DOHH2 (cell line): ENCODE results near the gene CHIC2.

Experiments used
- H3F3A ChIP-seq: fragments of 200-600 bp; sonication (generic), shearing (Covaris generic); 2 replicates; pipeline ENCODE4 v1.6.0; 2016; ENCODE audit warnings: antibody characterized with exemption, mild to moderate bottlenecking; ENCODE audit not compliant: control insufficient read depth, insufficient read depth
- H3K27ac ChIP-seq: fragments of 200-600 bp; sonication (generic); 2 replicates; pipeline ENCODE4 v1.5.1; 2014; ENCODE audit warnings: low read depth, mild to moderate bottlenecking, low read length, moderate library complexity
- H3K27me3 ChIP-seq: fragments of 200-600 bp; sonication (generic); 2 replicates; pipeline ENCODE4 v1.6.1; 2014; ENCODE audit warnings: mild to moderate bottlenecking, low read length, mixed read lengths; ENCODE audit not compliant: control insufficient read depth
- H3K36me3 ChIP-seq: fragments of 200-600 bp; sonication (generic); 2 replicates; pipeline ENCODE4 v1.6.1; 2014; ENCODE audit warnings: mild to moderate bottlenecking, low read length, moderate library complexity, mixed read lengths; ENCODE audit not compliant: control insufficient read depth
- H3K4me1 ChIP-seq: fragments of 200-600 bp; sonication (generic); 2 replicates; pipeline ENCODE4 v1.6.1; 2014; ENCODE audit warnings: mild to moderate bottlenecking, low read length, mixed read lengths; ENCODE audit not compliant: control insufficient read depth
- H3K4me2 ChIP-seq: fragments of 200-600 bp; sonication (generic); 2 replicates; pipeline ENCODE4 v1.6.0; 2014; ENCODE audit warnings: mild to moderate bottlenecking, low read length, moderate library complexity
- H3K4me3 ChIP-seq: fragments of 200-600 bp; sonication (generic); 2 replicates; pipeline ENCODE4 v1.5.1; 2014; ENCODE audit warnings: mild to moderate bottlenecking, low read length, mixed read lengths
- H3K79me2 ChIP-seq: fragments of 200-600 bp; sonication (generic); 2 replicates; pipeline ENCODE4 v1.6.1; 2014; ENCODE audit warnings: mild to moderate bottlenecking, low read length, mixed read lengths; ENCODE audit not compliant: control insufficient read depth
- H3K9me2 ChIP-seq: fragments of 200-600 bp; sonication (generic); replicated peaks from 2 replicates; pipeline ENCODE4 v1.6.1; 2014; ENCODE audit warnings: mild to moderate bottlenecking, low read length, mixed read lengths; ENCODE audit not compliant: control insufficient read depth
- H3K9me3 ChIP-seq: fragments of 200-600 bp; sonication (generic); 2 replicates; pipeline ENCODE4 v1.6.1; 2014; ENCODE audit warnings: antibody characterized with exemption, low read length, mixed read lengths; ENCODE audit not compliant: control insufficient read depth, insufficient read depth
- H4K20me1 ChIP-seq: fragments of 200-600 bp; sonication (generic); 2 replicates; pipeline ENCODE4 v1.6.0; 2014; ENCODE audit warnings: low read depth, mild to moderate bottlenecking, antibody characterized with exemption, low read length, moderate library complexity; ENCODE audit not compliant: control insufficient read depth, insufficient read depth
- EZH2phosphoT487 ChIP-seq: fragments of 200-600 bp; sonication (generic); IDR thresholded peaks from 2 replicates; pipeline ENCODE4 v1.6.1; 2017; ENCODE audit warnings: borderline replicate concordance, mild to moderate bottlenecking, antibody characterized with exemption, low read length, moderate library complexity, mixed read lengths
- TF ChIP-seq, protein P1 (sequence below): fragments of 200-600 bp; sonication (generic); IDR thresholded peaks from one replicate; pipeline ENCODE4 v1.5.1; 2014; ENCODE audit warnings: antibody characterized with exemption, mild to moderate bottlenecking, low read depth, low read length; ENCODE audit not compliant: poor library complexity, severe bottlenecking

The CHIC2 gene

DNA sequence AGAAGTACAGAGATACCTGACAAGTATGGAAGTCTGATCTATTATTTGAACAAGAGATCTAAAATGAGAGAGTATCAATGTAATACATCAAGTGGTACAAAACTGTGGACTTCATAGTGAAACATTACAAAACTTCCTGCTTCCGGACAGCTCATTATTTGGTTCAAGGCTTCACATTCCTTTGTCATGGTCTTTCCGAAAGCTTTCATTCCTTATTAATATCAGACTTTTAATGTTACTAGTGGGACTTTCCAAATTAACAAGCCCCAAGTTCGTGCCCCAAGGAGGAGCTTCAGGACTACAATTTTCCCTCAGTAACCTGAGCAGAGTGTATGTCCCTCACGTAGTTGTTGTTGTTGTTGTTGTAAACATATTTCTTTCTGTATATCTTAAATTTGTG is 1.2 kb downstream of the CHIC2 start:
- Histone ChIP-seq H3K4me3 (peak overlapping the region; percentile 84), H3K9me2 (no peaks in the 10 kb centered on the region), H3K36me3 (peaks cover 34% of the 10 kb centered on the region), H3K9me3 (no peaks in the 10 kb centered on the region), H4K20me1 (peaks cover 12% of the 10 kb centered on the region; the same call in 1 of the 2 replicates), H3K27me3 (no peaks in the 10 kb centered on the region), H3F3A (0 out of 2 replicates have a peak, but pooled peaks cover 2% of the 10 kb centered on the region), H3K4me1 (peaks cover 48% of the 10 kb centered on the region), H3K4me2 (peak overlapping the region; percentile 79), H3K27ac (peak overlapping the region; percentile 74), H3K79me2 (peaks cover 61% of the 10 kb centered on the region)
- TF ChIP-seq EZH2phosphoT487, result no peak
- TF ChIP-seq, protein P1, sequence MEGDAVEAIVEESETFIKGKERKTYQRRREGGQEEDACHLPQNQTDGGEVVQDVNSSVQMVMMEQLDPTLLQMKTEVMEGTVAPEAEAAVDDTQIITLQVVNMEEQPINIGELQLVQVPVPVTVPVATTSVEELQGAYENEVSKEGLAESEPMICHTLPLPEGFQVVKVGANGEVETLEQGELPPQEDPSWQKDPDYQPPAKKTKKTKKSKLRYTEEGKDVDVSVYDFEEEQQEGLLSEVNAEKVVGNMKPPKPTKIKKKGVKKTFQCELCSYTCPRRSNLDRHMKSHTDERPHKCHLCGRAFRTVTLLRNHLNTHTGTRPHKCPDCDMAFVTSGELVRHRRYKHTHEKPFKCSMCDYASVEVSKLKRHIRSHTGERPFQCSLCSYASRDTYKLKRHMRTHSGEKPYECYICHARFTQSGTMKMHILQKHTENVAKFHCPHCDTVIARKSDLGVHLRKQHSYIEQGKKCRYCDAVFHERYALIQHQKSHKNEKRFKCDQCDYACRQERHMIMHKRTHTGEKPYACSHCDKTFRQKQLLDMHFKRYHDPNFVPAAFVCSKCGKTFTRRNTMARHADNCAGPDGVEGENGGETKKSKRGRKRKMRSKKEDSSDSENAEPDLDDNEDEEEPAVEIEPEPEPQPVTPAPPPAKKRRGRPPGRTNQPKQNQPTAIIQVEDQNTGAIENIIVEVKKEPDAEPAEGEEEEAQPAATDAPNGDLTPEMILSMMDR, result no peak

GRCh38 chr4:54062392-54062791 is 2.0 kb downstream of the CHIC2 start:
- Histone ChIP-seq H3K4me2 (peak overlapping the region; percentile 79), H3F3A (0 out of 2 replicates have a peak, but pooled peaks cover 2% of the 10 kb centered on the region), H3K27ac (no peak overlapping the region), H3K4me3 (peak overlapping the region; percentile 84), H3K36me3 (peaks cover 35% of the 10 kb centered on the region), H3K4me1 (peaks cover 56% of the 10 kb centered on the region), H3K27me3 (no peaks in the 10 kb centered on the region), H3K9me3 (no peaks in the 10 kb centered on the region), H4K20me1 (peaks cover 13% of the 10 kb centered on the region; the same call in 1 of the 2 replicates), H3K9me2 (no peaks in the 10 kb centered on the region), H3K79me2 (peaks cover 69% of the 10 kb centered on the region)
- TF ChIP-seq, protein P1, result no peak
- no peak for TF ChIP-seq EZH2phosphoT487

- H3F3A ChIP-seq, result 0 out of 2 replicates have a peak, but pooled peaks cover 2% of the 10 kb centered on the region
- H3K9me2 ChIP-seq, result no peaks in the 10 kb centered on the region
- TF ChIP-seq, protein P1, result no peak
- no peak for TF ChIP-seq EZH2phosphoT487
- peaks cover 61% of the 10 kb centered on the region for H3K4me1 ChIP-seq
- no peak overlapping the region for H3K27ac ChIP-seq
- H4K20me1 ChIP-seq, result peaks cover 18% of the 10 kb centered on the region; the same call in 1 of the 2 replicates
- H3K9me3 ChIP-seq, result no peaks in the 10 kb centered on the region
- H3K27me3 ChIP-seq, result no peaks in the 10 kb centered on the region
- H3K36me3 ChIP-seq, result peaks cover 40% of the 10 kb centered on the region
- peaks cover 74% of the 10 kb centered on the region for H3K79me2 ChIP-seq
- H3K4me2 ChIP-seq, result peak overlapping the region; percentile 79
- H3K4me3 ChIP-seq, result peak overlapping the region; percentile 47
Measured at GRCh38 chr4:54061873-54062272, 2.5 kb downstream of the CHIC2 start.
